ENCODE results near the gene IL15RA.

DNA sequence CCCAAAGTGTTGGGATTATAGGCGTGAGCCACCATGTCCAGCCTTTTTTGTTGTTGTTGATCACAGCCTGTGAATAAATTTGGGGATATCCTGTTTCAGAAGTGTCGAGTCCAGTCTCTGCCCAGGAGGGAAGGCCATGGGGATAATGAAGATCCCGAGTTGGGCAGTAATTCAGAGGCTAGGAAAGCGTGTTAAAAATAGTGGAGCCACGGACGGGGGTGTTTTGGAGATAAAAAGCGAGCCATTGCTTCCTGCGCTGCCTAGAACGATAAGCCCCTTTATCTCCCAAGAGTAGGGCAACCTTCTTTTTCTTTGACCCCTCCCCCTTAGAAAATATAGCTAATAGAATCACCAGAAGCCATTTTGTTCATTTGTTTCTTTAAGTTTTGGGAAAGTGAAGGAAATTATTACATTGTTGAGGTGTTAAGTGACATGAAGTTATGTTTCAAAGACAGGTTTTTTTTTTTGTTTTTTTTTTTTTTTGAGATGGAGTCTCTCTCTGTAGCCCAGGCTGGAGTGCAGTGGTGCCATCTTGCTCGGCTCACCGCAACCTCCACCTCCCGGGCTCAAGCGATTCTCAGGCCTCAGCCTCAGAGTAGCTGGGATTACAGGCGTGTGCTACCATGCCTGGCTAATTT, 43.3 kb downstream of the IL15RA start:
- TF ChIP-seq, protein P1, sequence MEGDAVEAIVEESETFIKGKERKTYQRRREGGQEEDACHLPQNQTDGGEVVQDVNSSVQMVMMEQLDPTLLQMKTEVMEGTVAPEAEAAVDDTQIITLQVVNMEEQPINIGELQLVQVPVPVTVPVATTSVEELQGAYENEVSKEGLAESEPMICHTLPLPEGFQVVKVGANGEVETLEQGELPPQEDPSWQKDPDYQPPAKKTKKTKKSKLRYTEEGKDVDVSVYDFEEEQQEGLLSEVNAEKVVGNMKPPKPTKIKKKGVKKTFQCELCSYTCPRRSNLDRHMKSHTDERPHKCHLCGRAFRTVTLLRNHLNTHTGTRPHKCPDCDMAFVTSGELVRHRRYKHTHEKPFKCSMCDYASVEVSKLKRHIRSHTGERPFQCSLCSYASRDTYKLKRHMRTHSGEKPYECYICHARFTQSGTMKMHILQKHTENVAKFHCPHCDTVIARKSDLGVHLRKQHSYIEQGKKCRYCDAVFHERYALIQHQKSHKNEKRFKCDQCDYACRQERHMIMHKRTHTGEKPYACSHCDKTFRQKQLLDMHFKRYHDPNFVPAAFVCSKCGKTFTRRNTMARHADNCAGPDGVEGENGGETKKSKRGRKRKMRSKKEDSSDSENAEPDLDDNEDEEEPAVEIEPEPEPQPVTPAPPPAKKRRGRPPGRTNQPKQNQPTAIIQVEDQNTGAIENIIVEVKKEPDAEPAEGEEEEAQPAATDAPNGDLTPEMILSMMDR (IDR thresholded peaks at IDR 0.05): no peak
- TF ChIP-seq EP300 (IDR thresholded peaks at IDR 0.05): no peak
- TF ChIP-seq POLR2AphosphoS5 (IDR thresholded peaks at IDR 0.05): no peak
